Brain pericyte (primary cell): Measurements from ENCODE around the gene RBM27.
"Not testable (repeated sequence)": the region's sequence is repeated elsewhere in the genome, so short reads cannot be mapped to it uniquely, and the experiment has no call there.

ENCODE experiments used
- DNase-seq: peaks from one replicate; pipeline ENCODE4 v3.0.0-alpha.2; 2012; ENCODE audit warnings: low read depth, low spot score

The RBM27 gene

DNA sequence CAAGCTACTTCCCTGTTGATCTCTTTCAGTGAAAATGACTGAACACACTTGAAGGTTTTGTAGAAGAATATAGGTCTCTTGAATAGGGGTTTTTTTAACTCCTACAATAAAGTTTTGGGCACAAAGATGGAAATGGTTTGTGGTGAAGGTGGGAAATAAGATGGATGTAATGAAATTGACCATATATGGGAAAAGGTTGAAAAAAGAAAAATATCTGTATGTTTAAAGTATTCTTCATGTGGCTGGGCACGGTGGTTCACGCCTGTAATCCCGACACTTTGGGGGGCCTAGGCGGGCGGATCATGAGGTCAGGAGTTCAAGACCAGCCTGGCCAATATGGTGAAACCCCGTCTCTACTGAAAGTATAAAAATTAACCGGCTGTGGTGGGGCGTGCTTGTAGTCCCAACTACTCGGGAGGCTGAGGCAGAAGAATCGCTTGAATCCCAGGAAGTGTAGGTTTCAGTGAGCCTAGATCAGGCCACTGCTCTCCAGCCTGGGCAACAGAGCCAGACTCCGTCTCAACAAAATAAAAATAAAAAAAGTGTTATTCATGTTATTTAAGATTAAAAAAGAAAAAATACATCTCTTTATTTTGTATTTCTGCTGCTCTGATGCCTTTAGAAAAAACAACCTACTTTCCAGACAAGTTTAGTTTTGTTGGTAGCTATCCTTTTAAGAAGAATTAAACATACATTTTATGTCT, 2.2 kb downstream of the RBM27 start:
- no peak for DNase-seq

GRCh38 chr5:146206257-146206656, 2.9 kb downstream of the RBM27 start:
- no peak for DNase-seq

GRCh38 chr5:146208916-146209522, 5.6 kb downstream of the RBM27 start:
- DNase-seq: no peak

GRCh38 chr5:146209714-146210113, 6.3 kb downstream of the RBM27 start:
- no peak for DNase-seq

- DNase-seq: not testable (repeated sequence)
Observed at GRCh38 chr5:146210810-146211209, 7.4 kb downstream of the RBM27 start.

DNA sequence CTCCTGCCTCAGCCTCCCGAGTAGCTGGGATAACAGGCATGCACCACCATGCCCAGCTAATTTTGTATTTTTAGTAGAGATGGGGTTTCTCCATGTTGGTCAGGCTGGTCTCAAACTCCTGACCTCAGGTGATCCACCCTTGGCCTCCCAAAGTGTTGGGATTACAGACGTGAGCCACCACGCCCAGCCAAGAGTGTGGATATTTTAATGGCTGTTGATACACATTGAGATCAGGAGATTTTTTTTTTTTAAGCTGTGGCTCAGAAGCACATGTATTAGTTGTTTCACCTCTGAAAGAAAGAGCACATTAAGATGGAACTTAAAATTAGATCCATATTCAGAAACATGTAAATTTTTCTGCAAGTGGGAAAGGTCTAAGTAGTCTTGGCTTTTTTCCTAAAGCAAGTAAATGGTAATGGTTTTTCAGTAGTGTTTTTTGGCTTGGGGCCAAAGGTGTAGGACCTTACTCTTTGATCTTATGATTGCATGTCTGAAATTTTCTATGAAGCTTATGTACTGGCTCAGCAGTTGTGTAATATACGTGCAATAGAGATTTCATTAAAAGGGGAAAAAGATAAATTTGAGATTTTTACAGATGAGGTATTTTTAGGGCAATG, 9.9 kb downstream of the RBM27 start:
- DNase-seq: no peak

- DNase-seq: not testable (repeated sequence)
Observed at GRCh38 chr5:146214881-146215280, 11.5 kb downstream of the RBM27 start.

DNA sequence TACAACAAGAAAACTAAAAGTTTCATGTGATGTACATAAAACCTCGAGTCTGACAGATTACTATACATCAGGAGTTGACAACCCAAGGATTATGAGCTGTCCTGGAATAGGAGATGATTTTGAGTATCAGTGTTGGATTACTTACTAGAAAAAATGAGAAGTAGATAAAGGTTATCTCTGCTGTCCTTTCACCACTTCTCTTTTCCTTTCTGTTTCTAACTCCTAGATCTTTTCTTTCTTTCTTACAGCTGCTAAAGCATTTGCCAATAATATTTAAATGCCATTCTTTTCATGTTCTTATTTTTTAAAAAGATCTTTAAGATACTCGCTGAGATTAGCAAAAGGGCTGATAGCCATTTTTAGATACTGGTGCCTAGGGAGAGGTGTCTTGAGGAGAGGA, 14.8 kb downstream of the RBM27 start:
- DNase-seq: no peak

GRCh38 chr5:146219243-146219642, 15.8 kb downstream of the RBM27 start:
- DNase-seq: no peak

DNA sequence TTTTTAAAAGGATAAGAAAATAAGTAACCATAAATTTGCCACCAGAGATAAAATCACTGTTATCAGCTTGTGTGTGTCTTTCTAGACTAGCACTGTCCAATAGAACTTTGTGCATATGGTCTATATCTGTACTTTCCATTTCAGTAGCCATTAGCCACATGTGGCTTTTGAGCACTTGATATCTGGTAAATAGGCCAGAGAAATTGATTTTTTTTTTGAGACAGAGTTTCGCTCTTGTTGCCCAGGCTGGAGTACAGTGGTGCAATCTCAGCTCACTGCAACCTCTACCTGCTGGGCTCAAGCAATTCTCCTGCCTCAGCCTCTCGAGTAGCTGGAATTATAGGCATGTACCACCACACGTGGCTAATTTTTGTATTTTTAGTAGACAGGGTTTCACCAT, 17.8 kb downstream of the RBM27 start:
- DNase-seq: no peak

DNA sequence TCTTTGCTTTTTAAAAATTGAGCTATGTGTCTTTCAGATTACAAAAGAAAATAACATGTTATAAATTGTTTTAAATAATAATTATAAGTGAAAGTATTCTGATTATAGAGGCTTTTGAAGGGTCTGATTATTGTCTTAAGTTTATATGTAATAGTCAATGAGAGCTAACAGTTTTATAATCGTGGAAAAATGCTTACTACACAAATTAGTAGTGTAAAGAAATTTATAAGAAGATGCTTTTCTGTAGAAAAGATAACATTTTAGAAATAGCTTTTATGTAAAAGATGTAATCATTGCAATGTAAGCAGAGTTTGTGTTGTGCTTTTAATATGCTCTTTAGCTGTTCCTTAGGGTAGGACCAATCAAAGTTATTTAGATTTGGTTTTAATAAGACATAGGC, 18.6 kb downstream of the RBM27 start:
- no peak for DNase-seq

GRCh38 chr5:146223179-146223578, 19.8 kb downstream of the RBM27 start:
- no peak for DNase-seq

- DNase-seq: no peak
Observed at GRCh38 chr5:146229222-146229621, 25.8 kb downstream of the RBM27 start.

- DNase-seq: no peak
Observed at GRCh38 chr5:146232223-146232622, 28.8 kb downstream of the RBM27 start.

- no peak for DNase-seq
Observed at GRCh38 chr5:146233441-146233840, 30.0 kb downstream of the RBM27 start.

DNA sequence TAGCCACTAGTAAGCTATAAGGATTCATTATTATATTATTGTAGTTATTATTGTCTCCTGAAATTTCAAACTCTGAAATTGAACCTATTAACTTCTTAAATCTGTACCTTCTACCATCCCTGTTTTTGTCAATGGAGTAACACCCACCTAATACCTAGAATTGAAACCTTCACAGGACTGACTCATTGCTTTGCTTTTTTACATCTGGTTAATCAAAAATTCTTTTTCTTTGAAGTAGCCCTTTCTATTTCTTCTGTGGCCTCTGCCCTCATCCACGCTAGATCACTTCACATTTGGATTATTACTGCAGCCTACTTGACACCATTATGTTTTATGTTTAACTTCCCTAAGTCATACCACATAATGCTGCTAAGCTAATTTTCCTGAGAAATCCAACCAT, 35.6 kb downstream of the RBM27 start:
- no peak for DNase-seq

DNA sequence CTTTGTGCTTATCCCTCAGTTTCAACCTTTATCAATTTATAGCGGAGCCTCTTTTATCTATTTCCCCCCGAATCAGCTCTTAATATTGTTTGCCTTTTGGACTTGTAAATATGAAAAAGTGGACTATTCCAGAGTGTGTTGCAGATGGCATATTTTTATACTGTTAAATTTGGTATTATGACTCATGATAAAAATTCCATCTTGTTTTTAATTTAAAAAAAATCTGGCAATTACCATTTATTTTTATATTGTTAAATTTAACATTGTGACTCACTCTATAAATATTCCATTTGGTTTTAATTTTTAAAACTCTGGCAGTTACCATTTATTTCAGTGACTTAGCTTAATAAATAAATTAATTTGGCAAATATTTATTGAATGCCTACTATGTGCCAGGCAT, 37.5 kb downstream of the RBM27 start:
- no peak for DNase-seq

DNA sequence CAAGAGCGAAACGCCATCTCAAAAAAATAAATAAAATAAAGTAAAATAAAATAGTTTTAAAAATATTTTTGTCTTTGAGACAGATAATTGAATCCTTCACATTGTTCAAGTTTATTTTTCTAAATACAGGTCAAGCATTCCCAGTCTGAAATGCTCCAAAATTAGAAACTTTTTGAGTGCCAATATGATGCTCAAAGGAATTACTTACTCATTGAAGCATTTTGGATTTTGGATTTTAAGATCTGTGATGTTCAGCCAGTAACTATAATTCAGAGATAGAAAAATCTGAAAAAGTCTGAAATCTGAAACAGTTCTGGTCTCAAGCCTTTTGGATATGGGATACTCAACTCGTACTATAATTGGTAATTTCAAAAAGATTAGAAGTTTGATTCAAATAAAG, 39.8 kb downstream of the RBM27 start:
- DNase-seq: no peak

DNA sequence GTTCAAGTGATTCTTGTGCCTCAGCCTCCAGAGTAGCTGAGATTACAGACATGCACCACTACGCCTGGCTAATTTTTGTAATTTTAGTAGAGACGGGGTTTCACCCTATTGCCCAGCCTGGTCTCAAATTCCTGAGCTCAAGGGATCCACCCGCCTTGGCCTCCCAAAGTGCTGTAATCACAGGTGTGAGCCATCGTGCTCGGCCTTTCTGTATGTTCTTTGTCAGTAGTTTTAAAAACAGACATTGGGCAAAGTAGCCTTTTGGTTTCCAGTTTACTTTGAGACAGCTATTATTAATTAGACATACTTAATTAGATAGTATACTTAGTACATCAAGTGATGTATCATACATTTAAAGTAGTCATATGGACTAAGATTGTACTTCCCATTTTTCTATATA, 45.2 kb downstream of the RBM27 start:
- no peak for DNase-seq

- no peak for DNase-seq
Observed at GRCh38 chr5:146249801-146250200, 46.4 kb downstream of the RBM27 start.
